ENCODE data around the gene COMMD4.

DNA sequence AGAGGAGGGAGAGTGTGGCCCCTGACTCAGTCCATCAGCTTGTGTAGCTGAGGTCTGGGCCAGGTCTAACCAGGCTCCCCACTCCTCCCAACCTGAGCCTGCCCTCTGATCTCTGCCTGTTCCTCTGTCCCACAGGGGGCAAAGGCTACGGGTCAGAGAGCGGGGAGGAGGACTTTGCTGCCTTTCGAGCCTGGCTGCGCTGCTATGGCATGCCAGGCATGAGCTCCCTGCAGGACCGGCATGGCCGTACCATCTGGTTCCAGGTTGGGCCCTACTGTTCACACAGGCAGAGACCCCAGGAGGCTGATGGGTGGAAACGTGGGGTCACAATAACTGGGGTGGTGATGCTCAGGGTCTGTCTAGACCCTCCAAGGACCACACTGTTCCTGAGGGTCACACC lies 17.7 kb downstream of the COMMD4 start:
- no peak; the same call in 1 of the 2 replicates for TF ChIP-seq POLR2AphosphoS5 (IDR thresholded peaks at IDR 0.05; ENCODE audit: borderline replicate concordance, low read depth, low read length)
- TF ChIP-seq EZH2 (IDR thresholded peaks at IDR 0.05): no peak
- no peak for TF ChIP-seq FOXP2 (optimal IDR thresholded peaks at IDR 0.05; ENCODE audit: control extremely low read depth, extremely low read length, insufficient read depth)

Measured in SK-N-MC (cell line).